Osteocyte (in vitro differentiated cells): ENCODE measurements around the gene CCDC198. TPM values are rescaled to one million over a fixed set of nuclear protein-coding genes. Genes with fewer than 3 reads are reported as not detected.
A peak's percentile ranks its signal among the peaks of the same experiment; 100 is the strongest.

Experiments used
- DNase-seq: peaks from one replicate; pipeline ENCODE4 v3.0.0; 2021; ENCODE audit warnings: mixed read lengths; ENCODE audit not compliant: unreplicated experiment; ENCODE audit errors: extremely low spot score
- H3K27ac Mint-ChIP-seq: one replicate; pipeline ENCODE4 v1.8.0; 2021; ENCODE audit warnings: mild to moderate bottlenecking, mixed read lengths; ENCODE audit not compliant: unreplicated experiment
- H3K27me3 Mint-ChIP-seq: one replicate; pipeline ENCODE4 v1.8.0; 2021; ENCODE audit warnings: mixed read lengths; ENCODE audit not compliant: unreplicated experiment
- H3K36me3 Mint-ChIP-seq: one replicate; pipeline ENCODE4 v1.8.0; 2021; ENCODE audit warnings: mixed read lengths; ENCODE audit not compliant: unreplicated experiment
- H3K4me1 Mint-ChIP-seq: one replicate; pipeline ENCODE4 v1.8.0; 2021; ENCODE audit warnings: mixed read lengths; ENCODE audit not compliant: unreplicated experiment
- H3K4me3 Mint-ChIP-seq: one replicate; pipeline ENCODE4 v1.8.0; 2021; ENCODE audit warnings: mild to moderate bottlenecking, moderate library complexity, mixed read lengths; ENCODE audit not compliant: unreplicated experiment
- H3K9me3 Mint-ChIP-seq: one replicate; pipeline ENCODE4 v1.8.0; 2021; ENCODE audit warnings: mixed read lengths; ENCODE audit not compliant: unreplicated experiment
- total RNA-seq: library from RNA; stranded (reverse); gene quantifications from 2 replicates; pipeline ENCODE4 v1.2.1, GENCODE V29; 2021
- TF ChIP-seq, protein P1 (sequence below): fragments of 200-600 bp; sonication (generic); IDR thresholded peaks from 2 replicates; pipeline ENCODE4 v1.5.0; 2021; ENCODE audit warnings: antibody characterized with exemption, mild to moderate bottlenecking, moderate library complexity

The CCDC198 gene
- total RNA-seq, 1 donor from 2014 or later: not detected

DNA sequence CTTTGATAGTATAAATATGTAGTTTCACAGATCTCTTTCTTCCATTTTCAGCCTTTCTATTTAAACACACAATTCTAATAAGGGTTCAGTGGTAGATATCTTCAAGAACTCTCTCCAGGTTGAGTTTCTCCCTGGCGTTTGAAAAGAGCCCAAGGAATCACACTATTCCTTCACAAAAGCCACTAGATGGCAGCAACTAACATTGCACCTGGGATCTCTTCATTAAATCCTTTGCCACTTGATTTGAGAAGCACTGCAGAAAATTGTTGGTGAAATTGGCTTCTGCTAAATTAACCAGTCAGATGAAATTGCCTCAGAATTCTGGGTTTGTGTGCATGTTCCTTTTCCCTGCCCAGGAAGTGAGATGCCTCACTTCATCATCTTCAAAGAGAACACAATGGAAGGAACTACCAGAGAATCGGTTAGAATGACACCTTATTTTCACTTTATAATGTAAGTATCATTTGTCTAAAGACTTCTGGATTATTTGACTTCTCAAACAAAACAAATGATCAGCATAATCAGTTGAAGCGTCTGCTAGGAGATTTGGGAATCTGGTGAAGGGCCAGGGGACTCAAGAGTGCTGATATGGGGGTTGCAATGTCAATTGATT, 6.8 kb downstream of the CCDC198 start:
- no peaks in the 10 kb centered on the region for H3K4me1 Mint-ChIP-seq
- H3K27me3 Mint-ChIP-seq: peaks cover 2% of the 10 kb centered on the region
- TF ChIP-seq, protein P1, sequence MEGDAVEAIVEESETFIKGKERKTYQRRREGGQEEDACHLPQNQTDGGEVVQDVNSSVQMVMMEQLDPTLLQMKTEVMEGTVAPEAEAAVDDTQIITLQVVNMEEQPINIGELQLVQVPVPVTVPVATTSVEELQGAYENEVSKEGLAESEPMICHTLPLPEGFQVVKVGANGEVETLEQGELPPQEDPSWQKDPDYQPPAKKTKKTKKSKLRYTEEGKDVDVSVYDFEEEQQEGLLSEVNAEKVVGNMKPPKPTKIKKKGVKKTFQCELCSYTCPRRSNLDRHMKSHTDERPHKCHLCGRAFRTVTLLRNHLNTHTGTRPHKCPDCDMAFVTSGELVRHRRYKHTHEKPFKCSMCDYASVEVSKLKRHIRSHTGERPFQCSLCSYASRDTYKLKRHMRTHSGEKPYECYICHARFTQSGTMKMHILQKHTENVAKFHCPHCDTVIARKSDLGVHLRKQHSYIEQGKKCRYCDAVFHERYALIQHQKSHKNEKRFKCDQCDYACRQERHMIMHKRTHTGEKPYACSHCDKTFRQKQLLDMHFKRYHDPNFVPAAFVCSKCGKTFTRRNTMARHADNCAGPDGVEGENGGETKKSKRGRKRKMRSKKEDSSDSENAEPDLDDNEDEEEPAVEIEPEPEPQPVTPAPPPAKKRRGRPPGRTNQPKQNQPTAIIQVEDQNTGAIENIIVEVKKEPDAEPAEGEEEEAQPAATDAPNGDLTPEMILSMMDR: peak; percentile 70
- no peaks in the 10 kb centered on the region for H3K9me3 Mint-ChIP-seq
- no peak for DNase-seq
- H3K36me3 Mint-ChIP-seq: no peaks in the 10 kb centered on the region
- H3K27ac Mint-ChIP-seq: no peak overlapping the region
- no peak overlapping the region for H3K4me3 Mint-ChIP-seq

DNA sequence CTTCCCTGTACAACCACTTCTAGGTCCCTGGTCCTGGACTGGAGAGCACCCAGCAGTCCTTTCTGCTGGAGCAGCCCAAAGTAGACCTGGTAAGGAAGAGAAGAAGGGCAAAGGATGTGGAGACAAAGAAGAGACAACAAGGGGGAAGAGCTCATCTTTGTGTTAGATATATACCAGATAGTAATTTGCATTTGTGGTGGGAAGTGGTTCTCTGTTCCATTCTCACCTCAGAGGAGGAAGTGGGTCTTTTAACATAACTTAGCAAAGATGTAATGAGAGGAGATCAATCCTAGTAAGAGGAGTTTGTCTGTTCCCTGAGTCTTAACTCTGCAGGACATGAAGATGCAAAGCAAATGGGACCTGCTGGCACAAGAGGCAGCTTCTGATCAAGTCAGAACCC, 8.0 kb downstream of the CCDC198 start:
- no peaks in the 10 kb centered on the region for H3K4me1 Mint-ChIP-seq
- DNase-seq: no peak
- TF ChIP-seq, protein P1: no peak
- no peaks in the 10 kb centered on the region for H3K27me3 Mint-ChIP-seq
- H3K27ac Mint-ChIP-seq: no peak overlapping the region
- no peaks in the 10 kb centered on the region for H3K9me3 Mint-ChIP-seq
- H3K4me3 Mint-ChIP-seq: no peak overlapping the region
- H3K36me3 Mint-ChIP-seq: no peaks in the 10 kb centered on the region

DNA sequence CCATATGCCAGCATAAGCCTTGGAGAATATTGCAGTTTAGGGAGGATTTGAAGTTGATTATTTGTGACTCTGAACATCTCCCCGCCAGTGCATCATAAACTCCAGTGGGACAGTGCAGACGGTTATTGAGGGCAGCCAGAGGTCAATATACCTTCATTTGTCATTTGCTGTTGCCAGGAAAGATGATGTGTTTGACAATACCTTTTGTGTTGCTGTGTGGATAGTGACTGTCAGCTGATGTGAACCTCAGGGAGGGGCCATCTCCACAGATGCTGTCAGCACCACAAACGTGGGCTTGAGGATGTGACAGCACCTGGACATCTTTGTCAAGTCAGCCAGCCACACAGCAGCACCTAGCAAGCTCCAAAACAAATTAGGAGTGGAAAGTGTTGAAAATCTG, 11.5 kb downstream of the CCDC198 start:
- no peaks in the 10 kb centered on the region for H3K4me1 Mint-ChIP-seq
- H3K9me3 Mint-ChIP-seq: no peaks in the 10 kb centered on the region
- no peaks in the 10 kb centered on the region for H3K36me3 Mint-ChIP-seq
- H3K4me3 Mint-ChIP-seq: no peak overlapping the region
- DNase-seq: no peak
- H3K27ac Mint-ChIP-seq: no peak overlapping the region
- no peaks in the 10 kb centered on the region for H3K27me3 Mint-ChIP-seq
- TF ChIP-seq, protein P1: no peak

DNA sequence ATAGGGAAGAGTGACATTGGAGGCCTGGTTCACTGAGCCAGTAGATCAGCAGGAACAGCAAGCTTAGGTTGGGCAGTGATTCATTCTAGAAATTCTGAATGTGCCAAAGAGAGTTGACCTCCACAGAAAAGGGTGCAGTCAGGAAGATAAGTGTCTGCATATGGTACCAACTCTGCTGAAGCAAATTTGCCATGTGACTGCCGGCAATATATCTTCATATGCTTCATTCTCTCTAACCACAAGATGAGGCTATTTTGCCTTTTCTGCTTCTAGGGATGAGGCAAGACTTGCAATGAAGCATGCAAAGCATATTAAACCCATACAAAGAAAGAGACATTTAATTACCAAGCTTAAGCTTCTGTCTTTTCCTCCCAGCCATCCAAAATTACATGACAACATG, 13.6 kb downstream of the CCDC198 start:
- TF ChIP-seq, protein P1: no peak

DNA sequence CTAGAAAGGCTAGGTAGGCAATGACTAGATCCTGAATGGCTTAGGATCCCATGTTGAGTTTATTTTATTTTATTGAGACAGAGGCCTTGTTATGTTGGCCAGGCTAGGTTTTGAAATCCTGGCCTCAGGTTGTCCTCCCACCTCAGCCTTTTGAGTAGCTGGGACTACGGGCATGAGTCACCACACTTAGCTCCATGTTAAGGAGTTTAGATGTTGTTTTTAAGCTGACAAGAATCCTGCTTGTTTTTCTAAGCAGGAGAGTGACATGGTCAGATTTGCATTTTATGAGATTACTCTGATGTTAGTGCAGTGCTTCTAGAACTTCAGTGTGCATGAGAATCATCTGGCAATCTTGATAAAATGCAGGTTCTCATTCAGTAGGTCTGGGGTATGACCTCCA, 14.5 kb downstream of the CCDC198 start:
- H3K4me3 Mint-ChIP-seq: no peak overlapping the region
- TF ChIP-seq, protein P1: no peak
- no peak for DNase-seq
- no peak overlapping the region for H3K27ac Mint-ChIP-seq
- no peaks in the 10 kb centered on the region for H3K9me3 Mint-ChIP-seq
- no peaks in the 10 kb centered on the region for H3K27me3 Mint-ChIP-seq
- no peaks in the 10 kb centered on the region for H3K4me1 Mint-ChIP-seq
- no peaks in the 10 kb centered on the region for H3K36me3 Mint-ChIP-seq

More for the DNA sequence above, 13.6 kb downstream of the CCDC198 start:
- no peaks in the 10 kb centered on the region for H3K9me3 Mint-ChIP-seq
- no peak overlapping the region for H3K27ac Mint-ChIP-seq
- no peaks in the 10 kb centered on the region for H3K4me1 Mint-ChIP-seq
- DNase-seq: no peak
- H3K27me3 Mint-ChIP-seq: no peaks in the 10 kb centered on the region
- no peak overlapping the region for H3K4me3 Mint-ChIP-seq
- no peaks in the 10 kb centered on the region for H3K36me3 Mint-ChIP-seq
